DOHH2 (cell line): Measurements from ENCODE around the gene SLC6A20.

Experiments used
- EZH2phosphoT487 ChIP-seq: fragments of 200-600 bp; sonication (generic); IDR thresholded peaks from 2 replicates; pipeline ENCODE4 v1.6.1; 2017; ENCODE audit warnings: borderline replicate concordance, mild to moderate bottlenecking, antibody characterized with exemption, low read length, moderate library complexity, mixed read lengths
- TF ChIP-seq, protein P1 (sequence below): fragments of 200-600 bp; sonication (generic); IDR thresholded peaks from one replicate; pipeline ENCODE4 v1.5.1; 2014; ENCODE audit warnings: antibody characterized with exemption, mild to moderate bottlenecking, low read depth, low read length; ENCODE audit not compliant: poor library complexity, severe bottlenecking

GRCh38 chr3:45742461-45743089 is 53.8 kb downstream of the SLC6A20 start:
- TF ChIP-seq EZH2phosphoT487: no peak
- TF ChIP-seq, protein P1, sequence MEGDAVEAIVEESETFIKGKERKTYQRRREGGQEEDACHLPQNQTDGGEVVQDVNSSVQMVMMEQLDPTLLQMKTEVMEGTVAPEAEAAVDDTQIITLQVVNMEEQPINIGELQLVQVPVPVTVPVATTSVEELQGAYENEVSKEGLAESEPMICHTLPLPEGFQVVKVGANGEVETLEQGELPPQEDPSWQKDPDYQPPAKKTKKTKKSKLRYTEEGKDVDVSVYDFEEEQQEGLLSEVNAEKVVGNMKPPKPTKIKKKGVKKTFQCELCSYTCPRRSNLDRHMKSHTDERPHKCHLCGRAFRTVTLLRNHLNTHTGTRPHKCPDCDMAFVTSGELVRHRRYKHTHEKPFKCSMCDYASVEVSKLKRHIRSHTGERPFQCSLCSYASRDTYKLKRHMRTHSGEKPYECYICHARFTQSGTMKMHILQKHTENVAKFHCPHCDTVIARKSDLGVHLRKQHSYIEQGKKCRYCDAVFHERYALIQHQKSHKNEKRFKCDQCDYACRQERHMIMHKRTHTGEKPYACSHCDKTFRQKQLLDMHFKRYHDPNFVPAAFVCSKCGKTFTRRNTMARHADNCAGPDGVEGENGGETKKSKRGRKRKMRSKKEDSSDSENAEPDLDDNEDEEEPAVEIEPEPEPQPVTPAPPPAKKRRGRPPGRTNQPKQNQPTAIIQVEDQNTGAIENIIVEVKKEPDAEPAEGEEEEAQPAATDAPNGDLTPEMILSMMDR: no peak
